ENCODE measurements around the gene ABHD14A. TPM values are rescaled to one million over a fixed set of nuclear protein-coding genes. Genes with fewer than 3 reads are reported as not detected.
A peak's percentile ranks its signal among the peaks of the same experiment; 100 is the strongest.

Gene ABHD14A
- total and polyA plus RNA-seq, 2 of the 13 experiments (the other 11 are each of a cell fraction or from before 2014, with no cell fraction given) = 29.5 to 46.9 TPM

GRCh38 chr3:51941798-51942602 is 32.9 kb upstream of the ABHD14A start, which contains the start of the genes PARP3 and RRP9 (continued):
- TF ChIP-seq ZBTB21 (CRISPR knock-in tag; IDR thresholded peaks at IDR 0.05) = no peak
- no peak for TF ChIP-seq BRF2 (CRISPR knock-in tag; IDR thresholded peaks at IDR 0.05)
- TF ChIP-seq ZNF552 (CRISPR knock-in tag; IDR thresholded peaks at IDR 0.05; ENCODE audit: borderline replicate concordance) = peak; percentile 67; the same call in 1 of the 2 replicates
- no peak for TF ChIP-seq ZNF383 (CRISPR knock-in tag; IDR thresholded peaks at IDR 0.05; ENCODE audit: borderline replicate concordance)
- no peak for TF ChIP-seq KLF13 (CRISPR knock-in tag; IDR thresholded peaks at IDR 0.05)
- TF ChIP-seq IKZF4 (CRISPR knock-in tag; IDR thresholded peaks at IDR 0.05; ENCODE audit: borderline replicate concordance, low read depth, not compliant biosample characterization) = peak; percentile 1
- peak; percentile 67 for TF ChIP-seq ASH2L (IDR thresholded peaks at IDR 0.05; ENCODE audit: insufficient read length, low read depth, low read length)
- TF ChIP-seq, protein P1, sequence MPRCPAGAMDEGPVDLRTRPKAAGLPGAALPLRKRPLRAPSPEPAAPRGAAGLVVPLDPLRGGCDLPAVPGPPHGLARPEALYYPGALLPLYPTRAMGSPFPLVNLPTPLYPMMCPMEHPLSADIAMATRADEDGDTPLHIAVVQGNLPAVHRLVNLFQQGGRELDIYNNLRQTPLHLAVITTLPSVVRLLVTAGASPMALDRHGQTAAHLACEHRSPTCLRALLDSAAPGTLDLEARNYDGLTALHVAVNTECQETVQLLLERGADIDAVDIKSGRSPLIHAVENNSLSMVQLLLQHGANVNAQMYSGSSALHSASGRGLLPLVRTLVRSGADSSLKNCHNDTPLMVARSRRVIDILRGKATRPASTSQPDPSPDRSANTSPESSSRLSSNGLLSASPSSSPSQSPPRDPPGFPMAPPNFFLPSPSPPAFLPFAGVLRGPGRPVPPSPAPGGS (CRISPR knock-in tag; IDR thresholded peaks at IDR 0.05) = peak; percentile 75; the same call in 1 of the 2 replicates
- TF ChIP-seq SP1 (IDR thresholded peaks at IDR 0.05) = peak; percentile 89; the same call in 1 of the 2 replicates
- peak; percentile 97 for TF ChIP-seq SP1 (CRISPR knock-in tag; IDR thresholded peaks at IDR 0.05)
- no peak for TF ChIP-seq ZEB1 (IDR thresholded peaks at IDR 0.05; ENCODE audit: insufficient replicate concordance, low read depth)
- peak; percentile 61 for TF ChIP-seq U2AF1 (optimal IDR thresholded peaks at IDR 0.05; ENCODE audit: low read depth, low read length)
- TF ChIP-seq SIX1 (CRISPR knock-in tag; IDR thresholded peaks at IDR 0.05; ENCODE audit: borderline replicate concordance) = peak; percentile 70
- peak; percentile 28; the same call in 1 of the 2 replicates for TF ChIP-seq ATF7-NPFF (CRISPR knock-in tag; IDR thresholded peaks at IDR 0.05; ENCODE audit: low read depth)
- no peak; the same call in none of the 2 replicates for TF ChIP-seq FOXA3 (CRISPR knock-in tag; IDR thresholded peaks at IDR 0.05)
- TF ChIP-seq BHLHE40 (IDR thresholded peaks at IDR 0.05; ENCODE audit: low read length) = peak; percentile 86
- TF ChIP-seq TFAP4 (IDR thresholded peaks at IDR 0.05; ENCODE audit: borderline replicate concordance, low read depth) = peak; percentile 54; the same call in 1 of the 2 replicates
- peak; percentile 12; the same call in 1 of the 2 replicates for TF ChIP-seq ZNF329 (CRISPR knock-in tag; IDR thresholded peaks at IDR 0.05; ENCODE audit: low read depth)
- peak; percentile 96 for TF ChIP-seq KDM5B (CRISPR knock-in tag; IDR thresholded peaks at IDR 0.05; ENCODE audit: borderline replicate concordance)
- no peak for TF ChIP-seq ZNF740 (CRISPR knock-in tag; IDR thresholded peaks at IDR 0.05)
- TF ChIP-seq NR2F6 (IDR thresholded peaks at IDR 0.05) = no peak; the same call in 1 of the 2 replicates
- peak; percentile 74 for TF ChIP-seq NR2F6 (CRISPR knock-in tag; IDR thresholded peaks at IDR 0.05)
- peak; percentile 52 for TF ChIP-seq SOX5 (CRISPR knock-in tag; IDR thresholded peaks at IDR 0.05; ENCODE audit: borderline replicate concordance)
- no peak for TF ChIP-seq SUZ12 (IDR thresholded peaks at IDR 0.05; ENCODE audit: low read depth, low read length)
- TF ChIP-seq ZNF101 (CRISPR knock-in tag; IDR thresholded peaks at IDR 0.05; ENCODE audit: borderline replicate concordance, low read depth) = no peak
- TF ChIP-seq CREB3 (CRISPR knock-in tag; IDR thresholded peaks at IDR 0.05) = no peak
- TF ChIP-seq GATA4 (IDR thresholded peaks at IDR 0.05; ENCODE audit: borderline replicate concordance, low read depth) = 0 out of 2 replicates have a peak, but pooled peaks have one; percentile 41

Measured in HepG2 (cell line).